ENCODE measurements around the gene LCE3B.
"Not testable (repeated sequence)": the region's sequence is repeated elsewhere in the genome, so short reads cannot be mapped to it uniquely, and the experiment has no call there.

The LCE3B gene

GRCh38 chr1:152613511-152613910 is at the start of gene LCE3B:
TSS of gene LCE3B (plus strand) at chr1:152613811. CDS start at chr1:152613811, 0 bp downstream.
- no peak for DNase-seq

- no peak for DNase-seq
Observed at GRCh38 chr1:152565115-152565514, 48.5 kb upstream of the LCE3B start.

- DNase-seq: no peak
Observed at GRCh38 chr1:152565535-152566215, 47.9 kb upstream of the LCE3B start.

- DNase-seq: no peak
Observed at GRCh38 chr1:152566681-152567080, 46.9 kb upstream of the LCE3B start, which contains the start of gene LCE3E. TSS of gene LCE3E (minus strand) at chr1:152566780. CDS start at chr1:152566208, 572 bp downstream.

- no peak for DNase-seq
Observed at GRCh38 chr1:152577168-152577567, 36.4 kb upstream of the LCE3B start.

GRCh38 chr1:152579526-152579925 is 34.1 kb upstream of the LCE3B start:
- not testable (repeated sequence) for DNase-seq

- DNase-seq: no peak
Observed at GRCh38 chr1:152580433-152580832, 33.2 kb upstream of the LCE3B start, which contains the start of gene LCE3D. TSS of gene LCE3D (minus strand) at chr1:152580516. CDS start at chr1:152579936, 580 bp downstream.

GRCh38 chr1:152582647-152583046 is 31.0 kb upstream of the LCE3B start:
- no peak for DNase-seq

GRCh38 chr1:152585586-152585985 is 28.0 kb upstream of the LCE3B start:
- no peak for DNase-seq

GRCh38 chr1:152596986-152597385 is 16.6 kb upstream of the LCE3B start:
- no peak for DNase-seq

GRCh38 chr1:152599934-152600333 is 13.7 kb upstream of the LCE3B start, which contains the start of gene LCE3C:
TSS of gene LCE3C (plus strand) at chr1:152600234. CDS start at chr1:152600732, 498 bp downstream.
- no peak for DNase-seq

- no peak for DNase-seq
Observed at GRCh38 chr1:152621993-152622392, 8.4 kb downstream of the LCE3B start.

- DNase-seq: peak; percentile 35
Observed at GRCh38 chr1:152622803-152623202, 9.2 kb downstream of the LCE3B start, which contains the start of gene LCE3A. TSS of gene LCE3A (minus strand) at chr1:152623103. CDS start at chr1:152623103, 0 bp downstream.

GRCh38 chr1:152623203-152623844 is 9.7 kb downstream of the LCE3B start:
- no peak for DNase-seq

- DNase-seq: no peak
Observed at GRCh38 chr1:152626744-152627143, 13.1 kb downstream of the LCE3B start.

- DNase-seq: no peak
Observed at GRCh38 chr1:152630596-152630995, 17.0 kb downstream of the LCE3B start.

- DNase-seq: no peak
Observed at GRCh38 chr1:152640351-152640750, 26.7 kb downstream of the LCE3B start.

GRCh38 chr1:152643945-152644344 is 30.3 kb downstream of the LCE3B start:
- no peak for DNase-seq

- DNase-seq: no peak
Observed at GRCh38 chr1:152645146-152645545, 31.5 kb downstream of the LCE3B start.

- DNase-seq: no peak
Observed at GRCh38 chr1:152646656-152647055, 33.0 kb downstream of the LCE3B start.

- peak; percentile 25 for DNase-seq
Observed at GRCh38 chr1:152654110-152654509, 40.5 kb downstream of the LCE3B start.

GRCh38 chr1:152656459-152656858 is 42.8 kb downstream of the LCE3B start:
- DNase-seq: no peak

- DNase-seq: no peak
Observed at GRCh38 chr1:152657677-152658076, 44.1 kb downstream of the LCE3B start.

- no peak for DNase-seq
Observed at GRCh38 chr1:152658649-152659048, 45.0 kb downstream of the LCE3B start.
